Measurements from ENCODE around the gene AKNAD1.

The AKNAD1 gene

DNA sequence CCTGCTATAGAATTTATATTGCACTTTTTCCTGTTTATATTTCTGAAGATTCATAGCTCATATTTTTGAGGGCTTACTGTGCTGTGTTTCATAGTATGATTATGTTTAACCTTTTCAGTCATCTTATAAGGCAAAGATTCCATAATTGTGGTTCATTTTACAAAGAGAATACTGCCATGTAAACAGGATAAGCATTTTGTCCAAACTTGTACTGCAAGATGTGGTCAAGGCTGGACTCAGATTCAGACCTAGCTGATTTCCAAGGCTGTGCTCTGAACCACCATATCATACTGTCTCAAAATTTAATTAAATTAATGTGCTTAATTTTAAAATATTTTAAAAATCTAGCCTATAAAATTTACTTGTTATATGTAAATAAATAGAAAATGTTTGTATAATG, 79.1 kb downstream of the AKNAD1 start (continued):
- TF ChIP-seq, protein P1, sequence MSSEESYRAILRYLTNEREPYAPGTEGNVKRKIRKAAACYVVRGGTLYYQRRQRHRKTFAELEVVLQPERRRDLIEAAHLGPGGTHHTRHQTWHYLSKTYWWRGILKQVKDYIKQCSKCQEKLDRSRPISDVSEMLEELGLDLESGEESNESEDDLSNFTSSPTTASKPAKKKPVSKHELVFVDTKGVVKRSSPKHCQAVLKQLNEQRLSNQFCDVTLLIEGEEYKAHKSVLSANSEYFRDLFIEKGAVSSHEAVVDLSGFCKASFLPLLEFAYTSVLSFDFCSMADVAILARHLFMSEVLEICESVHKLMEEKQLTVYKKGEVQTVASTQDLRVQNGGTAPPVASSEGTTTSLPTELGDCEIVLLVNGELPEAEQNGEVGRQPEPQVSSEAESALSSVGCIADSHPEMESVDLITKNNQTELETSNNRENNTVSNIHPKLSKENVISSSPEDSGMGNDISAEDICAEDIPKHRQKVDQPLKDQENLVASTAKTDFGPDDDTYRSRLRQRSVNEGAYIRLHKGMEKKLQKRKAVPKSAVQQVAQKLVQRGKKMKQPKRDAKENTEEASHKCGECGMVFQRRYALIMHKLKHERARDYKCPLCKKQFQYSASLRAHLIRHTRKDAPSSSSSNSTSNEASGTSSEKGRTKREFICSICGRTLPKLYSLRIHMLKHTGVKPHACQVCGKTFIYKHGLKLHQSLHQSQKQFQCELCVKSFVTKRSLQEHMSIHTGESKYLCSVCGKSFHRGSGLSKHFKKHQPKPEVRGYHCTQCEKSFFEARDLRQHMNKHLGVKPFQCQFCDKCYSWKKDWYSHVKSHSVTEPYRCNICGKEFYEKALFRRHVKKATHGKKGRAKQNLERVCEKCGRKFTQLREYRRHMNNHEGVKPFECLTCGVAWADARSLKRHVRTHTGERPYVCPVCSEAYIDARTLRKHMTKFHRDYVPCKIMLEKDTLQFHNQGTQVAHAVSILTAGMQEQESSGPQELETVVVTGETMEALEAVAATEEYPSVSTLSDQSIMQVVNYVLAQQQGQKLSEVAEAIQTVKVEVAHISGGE (tag by site-specific recombination; conservative IDR thresholded peaks at IDR 0.05; ENCODE audit: low read depth), result no peak
- TF ChIP-seq ZNF510 (tag by site-specific recombination; IDR thresholded peaks at IDR 0.05; ENCODE audit: insufficient replicate concordance) (no peak), ZNF292 (tag by site-specific recombination; IDR thresholded peaks at IDR 0.05; ENCODE audit: borderline replicate concordance, low read depth) (no peak), ZNF248 (tag by site-specific recombination; IDR thresholded peaks at IDR 0.05) (no peak), ZNF398 (tag by site-specific recombination; IDR thresholded peaks at IDR 0.05) (no peak)
- TF ChIP-seq, protein P2, sequence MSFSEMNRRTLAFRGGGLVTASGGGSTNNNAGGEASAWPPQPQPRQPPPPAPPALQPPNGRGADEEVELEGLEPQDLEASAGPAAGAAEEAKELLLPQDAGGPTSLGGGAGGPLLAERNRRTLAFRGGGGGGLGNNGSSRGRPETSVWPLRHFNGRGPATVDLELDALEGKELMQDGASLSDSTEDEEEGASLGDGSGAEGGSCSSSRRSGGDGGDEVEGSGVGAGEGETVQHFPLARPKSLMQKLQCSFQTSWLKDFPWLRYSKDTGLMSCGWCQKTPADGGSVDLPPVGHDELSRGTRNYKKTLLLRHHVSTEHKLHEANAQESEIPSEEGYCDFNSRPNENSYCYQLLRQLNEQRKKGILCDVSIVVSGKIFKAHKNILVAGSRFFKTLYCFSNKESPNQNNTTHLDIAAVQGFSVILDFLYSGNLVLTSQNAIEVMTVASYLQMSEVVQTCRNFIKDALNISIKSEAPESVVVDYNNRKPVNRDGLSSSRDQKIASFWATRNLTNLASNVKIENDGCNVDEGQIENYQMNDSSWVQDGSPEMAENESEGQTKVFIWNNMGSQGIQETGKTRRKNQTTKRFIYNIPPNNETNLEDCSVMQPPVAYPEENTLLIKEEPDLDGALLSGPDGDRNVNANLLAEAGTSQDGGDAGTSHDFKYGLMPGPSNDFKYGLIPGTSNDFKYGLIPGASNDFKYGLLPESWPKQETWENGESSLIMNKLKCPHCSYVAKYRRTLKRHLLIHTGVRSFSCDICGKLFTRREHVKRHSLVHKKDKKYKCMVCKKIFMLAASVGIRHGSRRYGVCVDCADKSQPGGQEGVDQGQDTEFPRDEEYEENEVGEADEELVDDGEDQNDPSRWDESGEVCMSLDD (tag by site-specific recombination; IDR thresholded peaks at IDR 0.05), result no peak

- Histone ChIP-seq H3K36me3 (ENCODE audit: control insufficient read depth in 2 of 2, insufficient read depth in 1 of 2, low read length in 2 of 2) (peaks cover 7 to 50% of the 10 kb centered on the region in 2 experiments), H3K27ac (ENCODE audit: extremely low read depth, low read depth, low read length) (no peak overlapping the region), H3K9me3 (ENCODE audit: control insufficient read depth, insufficient read depth, low read depth, low read length) (no peaks in the 10 kb centered on the region), H3K4me3 (ENCODE audit: low read depth, low read length) (no peak overlapping the region), H3K4me1 (ENCODE audit: control insufficient read depth, insufficient read depth, low read length) (no peaks in the 10 kb centered on the region)
- CTCF ChIA-PET, result no interaction called here
- POLR2A ChIA-PET, result no interaction called here
- TF ChIP-seq ZBTB8A (tag by site-specific recombination; IDR thresholded peaks at IDR 0.05), result no peak
- TF ChIP-seq ZBTB44 (tag by site-specific recombination; IDR thresholded peaks at IDR 0.05), result no peak
- TF ChIP-seq ZSCAN5A (tag by site-specific recombination; IDR thresholded peaks at IDR 0.05), result no peak
- no peak for TF ChIP-seq ZBTB1 (tag by site-specific recombination; IDR thresholded peaks at IDR 0.05)
- TF ChIP-seq ZNF350 (tag by site-specific recombination; IDR thresholded peaks at IDR 0.05), result no peak
Observed at GRCh38 chr1:108767708-108768107, 89.2 kb downstream of the AKNAD1 start.

- CTCF ChIA-PET, result no interaction called here
- H3K36me3 ChIP-seq (ENCODE audit: control insufficient read depth in 2 of 2, insufficient read depth in 1 of 2, low read length in 2 of 2), result peaks cover 11 to 52% of the 10 kb centered on the region in 2 experiments
- H3K4me3 ChIP-seq (ENCODE audit: low read depth, low read length), result no peak overlapping the region
- no peak overlapping the region for H3K27ac ChIP-seq (ENCODE audit: extremely low read depth, low read depth, low read length)
- H3K4me1 ChIP-seq (ENCODE audit: control insufficient read depth, insufficient read depth, low read length), result no peaks in the 10 kb centered on the region
- POLR2A ChIA-PET, result no interaction called here
- H3K9me3 ChIP-seq (ENCODE audit: control insufficient read depth, insufficient read depth, low read depth, low read length), result no peaks in the 10 kb centered on the region
- TF ChIP-seq, protein P2 (tag by site-specific recombination; IDR thresholded peaks at IDR 0.05), result no peak
- TF ChIP-seq YY2 (tag by site-specific recombination; IDR thresholded peaks at IDR 0.05) (no peak), SETDB1 (IDR thresholded peaks at IDR 0.05; ENCODE audit: insufficient read length, low read length) (no peak), ZNF404 (tag by site-specific recombination; IDR thresholded peaks at IDR 0.05) (no peak), ZNF18 (tag by site-specific recombination; IDR thresholded peaks at IDR 0.05) (no peak), TRIM28 (IDR thresholded peaks at IDR 0.05; ENCODE audit: borderline replicate concordance, low read length) (no peak), HOXA7 (CRISPR knock-in tag; IDR thresholded peaks at IDR 0.05; ENCODE audit: borderline replicate concordance) (no peak)
Observed at GRCh38 chr1:108767115-108767514, 89.8 kb downstream of the AKNAD1 start.
